Measurements from ENCODE around the gene C1R.
"Not testable (repeated sequence)": the region's sequence is repeated elsewhere in the genome, so short reads cannot be mapped to it uniquely, and the experiment has no call there.

C1R gene

GRCh38 chr12:7058163-7058845 is 33.9 kb downstream of the C1R start:
- intact Hi-C loops (cut with DNase I) = no loop called here
- DNase-seq = no peak

GRCh38 chr12:7055736-7056135 is 36.5 kb downstream of the C1R start:
- DNase-seq; intact Hi-C loops (cut with DNase I): not testable (repeated sequence)

- intact Hi-C loops (cut with DNase I) = no loop called here
- no peak for DNase-seq
Measured at GRCh38 chr12:7054925-7055324, 37.3 kb downstream of the C1R start.

- DNase-seq; intact Hi-C loops (cut with DNase I): not testable (repeated sequence)
Measured at GRCh38 chr12:7049973-7050372, 42.3 kb downstream of the C1R start.

DNA sequence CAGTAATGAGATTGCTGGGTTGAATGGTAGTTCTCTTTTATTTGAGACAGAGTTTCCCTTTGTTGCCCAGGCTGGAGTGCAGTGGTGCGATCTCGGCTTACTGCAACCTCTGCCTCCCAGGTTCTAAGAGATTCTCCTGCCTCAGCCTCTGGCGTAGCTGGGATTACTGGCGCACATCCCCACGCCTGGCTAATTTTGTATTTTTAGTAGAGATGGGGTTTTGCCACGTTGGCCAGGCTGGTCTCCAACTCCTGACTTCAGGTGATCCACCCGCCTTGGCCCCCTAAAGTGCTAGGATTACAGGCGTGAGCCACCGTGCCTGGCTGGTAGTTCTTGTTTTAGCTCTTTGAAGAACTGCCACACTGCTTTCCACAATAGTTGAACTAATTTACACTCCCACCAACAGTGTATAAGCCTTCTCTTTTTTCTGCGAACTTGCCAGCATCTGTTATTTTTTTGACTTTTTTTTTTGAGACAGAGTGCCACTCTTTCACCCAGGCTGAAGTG is 42.7 kb downstream of the C1R start:
- intact Hi-C loops (cut with DNase I); DNase-seq: not testable (repeated sequence)

DNA sequence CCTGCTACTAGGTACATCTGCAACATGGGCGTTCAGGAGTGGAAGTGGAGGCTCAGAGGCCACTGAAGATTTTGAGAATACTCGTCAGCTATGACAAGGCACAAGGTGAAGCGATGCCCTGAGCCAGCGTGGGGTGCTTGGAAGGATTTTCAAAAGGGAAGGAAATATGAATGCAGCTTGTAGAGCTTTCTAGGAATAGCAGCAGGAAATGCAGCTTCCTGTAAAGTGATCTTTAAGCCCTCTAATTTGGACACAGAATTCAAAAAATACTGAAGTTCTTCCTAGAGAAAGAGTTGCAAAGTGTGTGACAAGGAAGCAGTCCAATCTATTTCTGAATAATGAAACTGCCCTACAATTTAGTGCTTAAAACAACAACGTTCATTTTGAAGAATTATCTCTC is 44.9 kb downstream of the C1R start:
- no peak for DNase-seq
- intact Hi-C loops (cut with DNase I) = no loop called here

GRCh38 chr12:7046383-7047105 is 45.7 kb downstream of the C1R start:
- intact Hi-C loops (cut with DNase I) = no loop called here
- DNase-seq = no peak

GRCh38 chr12:7045913-7046312 is 46.3 kb downstream of the C1R start:
- DNase-seq = no peak
- intact Hi-C loops (cut with DNase I) = no loop called here

- DNase-seq = no peak
- intact Hi-C loops (cut with DNase I) = no loop called here
Measured at GRCh38 chr12:7042842-7043241, 49.4 kb downstream of the C1R start.

DNA sequence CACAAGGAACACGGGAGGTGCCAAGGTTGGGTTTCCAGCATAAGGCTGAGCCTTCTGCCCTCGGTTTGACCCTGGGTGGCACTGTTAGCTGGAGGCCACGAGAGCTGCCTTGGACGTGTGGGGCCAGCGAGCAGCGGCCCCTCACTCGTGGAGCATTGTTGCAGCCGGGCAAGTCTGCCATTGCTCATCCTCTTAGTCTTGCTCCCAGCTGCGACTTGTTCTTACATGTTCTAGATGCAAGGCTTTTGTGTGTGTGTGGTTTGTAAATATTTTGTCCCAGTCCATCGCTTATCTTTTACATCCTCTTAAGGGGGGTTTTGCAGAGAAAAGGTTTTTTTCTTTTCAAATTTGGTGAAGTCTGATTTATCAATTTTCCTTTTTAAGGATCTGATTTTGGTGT is 52.8 kb downstream of the C1R start:
- DNase-seq = no peak
- intact Hi-C loops (cut with DNase I) = no loop called here

DNA sequence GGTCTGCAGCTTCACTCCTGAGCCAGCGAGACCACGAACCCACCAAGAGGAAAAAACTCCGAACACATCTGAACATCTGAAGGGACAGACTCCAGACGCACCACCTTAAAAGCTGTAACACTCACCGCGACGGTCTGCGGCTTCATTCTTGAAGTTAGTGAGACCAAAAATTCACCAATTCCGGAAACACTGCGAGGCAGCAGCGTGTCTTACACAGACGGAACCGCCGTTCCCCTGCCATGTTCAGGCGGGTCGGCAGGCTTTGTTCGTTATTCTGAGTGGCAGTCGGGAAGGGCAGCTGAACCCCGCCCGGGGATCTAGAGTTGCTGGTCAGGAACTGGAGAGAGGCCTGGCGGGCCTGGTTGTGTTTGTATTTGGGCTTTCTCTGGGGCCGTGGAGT is 53.7 kb downstream of the C1R start:
- intact Hi-C loops (cut with DNase I) = no loop called here
- DNase-seq = no peak

GRCh38 chr12:7037411-7037810 is 54.8 kb downstream of the C1R start:
- DNase-seq; intact Hi-C loops (cut with DNase I): not testable (repeated sequence)

GRCh38 chr12:7035463-7035862 is 56.8 kb downstream of the C1R start:
- intact Hi-C loops (cut with DNase I) = no loop called here
- DNase-seq = no peak

DNA sequence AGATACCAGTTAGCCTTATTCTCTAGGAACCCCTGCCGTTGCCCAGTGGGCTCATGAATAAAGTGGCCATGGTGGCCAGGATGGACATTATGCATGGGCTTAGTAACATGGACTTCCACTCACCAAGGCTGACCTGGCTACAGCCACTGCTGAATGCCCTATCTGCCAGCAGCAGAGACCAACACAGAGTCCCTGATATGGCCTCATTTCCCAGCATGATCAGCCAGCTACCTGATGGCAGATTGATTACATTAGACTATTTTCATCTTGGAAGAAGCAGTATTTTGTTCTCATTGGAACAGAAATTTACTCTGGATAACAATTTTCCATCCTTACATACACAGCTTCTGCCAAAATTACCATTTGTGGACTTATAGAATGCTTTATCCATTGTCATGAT is 57.8 kb downstream of the C1R start:
- intact Hi-C loops (cut with DNase I) = no loop called here
- no peak for DNase-seq

GRCh38 chr12:7032990-7033389 is 59.3 kb downstream of the C1R start:
- intact Hi-C loops (cut with DNase I) = no loop called here

GRCh38 chr12:7031306-7031705 is 60.9 kb downstream of the C1R start:
- no peak for DNase-seq
- intact Hi-C loops (cut with DNase I) = no loop called here

More at GRCh38 chr12:7032990-7033389, 59.3 kb downstream of the C1R start:
- no peak for DNase-seq

Measured in head of caudate nucleus (tissue), 42 donors.